Left lobe of liver (tissue), 2 donors: ENCODE results near the gene BRPF1. TPM values are rescaled to one million over a fixed set of nuclear protein-coding genes. Genes with fewer than 3 reads are reported as not detected.

Experiments used
- ATAC-seq: fragments of 200-7000 bp; cut with Tn5 transposase; one replicate; pipeline ENCODE4 v1.9.1; 2020; ENCODE audit warnings: mild to moderate bottlenecking, moderate library complexity
- DNase-seq: peaks from one replicate; pipeline ENCODE4 v3.0.0-alpha.2; 2020; ENCODE audit warnings: low spot score
- total RNA-seq: library from RNA; stranded (reverse); gene quantifications from one replicate; pipeline ENCODE4 v1.2.1, GENCODE V29; 2021
- donor health status: DM: no; HTN: no; CAD: no; lungs with moderate emphysema.
- donor health status: DM: no; HTN: yes; CAD: no.

Gene BRPF1
- total RNA-seq, 1 donor from 2014 or later = 5.9 TPM

- DNase-seq (no peak), ATAC-seq (no peak)
These were observed 53.4 kb downstream of the BRPF1 start for GRCh38 chr3:9784965-9785364.

- DNase-seq (no peak), ATAC-seq (no peak)
These were observed 54.1 kb downstream of the BRPF1 start for GRCh38 chr3:9785602-9786001.

- no peak for DNase-seq
- no peak for ATAC-seq
These were observed 54.7 kb downstream of the BRPF1 start for GRCh38 chr3:9786209-9786739.

- ATAC-seq = no peak
- no peak for DNase-seq
These were observed 55.5 kb downstream of the BRPF1 start for GRCh38 chr3:9786825-9787669.

- DNase-seq (no peak), ATAC-seq (no peak)
These were observed 56.2 kb downstream of the BRPF1 start for GRCh38 chr3:9787714-9788113.

- DNase-seq (no peak), ATAC-seq (no peak)
These were observed 59.6 kb downstream of the BRPF1 start for GRCh38 chr3:9791127-9791526.

GRCh38 chr3:9791790-9792404, 60.4 kb downstream of the BRPF1 start:
- no peak for DNase-seq
- no peak for ATAC-seq

- ATAC-seq = peak; percentile 94
- peak; percentile 91 for DNase-seq
These were observed 61.0 kb downstream of the BRPF1 start, which contains the start of the genes ARPC4 and TADA3 for GRCh38 chr3:9792405-9793160. Gene ARPC4 (plus strand): TSS chr3:9793082. CDS start chr3:9793122, 40 bp downstream. Gene TADA3 (minus strand): TSS chr3:9792473. CDS start chr3:9791466, 1,007 bp downstream.

GRCh38 chr3:9793161-9793781, 61.7 kb downstream of the BRPF1 start:
- DNase-seq = no peak
- ATAC-seq = peak; percentile 2

- DNase-seq (no peak), ATAC-seq (no peak)
These were observed 62.9 kb downstream of the BRPF1 start for GRCh38 chr3:9794400-9794799.

- DNase-seq (no peak), ATAC-seq (no peak)
These were observed 63.7 kb downstream of the BRPF1 start for GRCh38 chr3:9795207-9795606.

- DNase-seq = no peak
- ATAC-seq = no peak
These were observed 65.8 kb downstream of the BRPF1 start for GRCh38 chr3:9797196-9797945.

Other genes with a start within 250 kb of the BRPF1 start
- 0.28 TPM for gene LHFPL4, start 177.9 kb upstream of the BRPF1 start, total RNA-seq
- gene MTMR14, start 82.2 kb upstream of the BRPF1 start, total RNA-seq = 18.7 TPM
- gene CPNE9, start 27.9 kb upstream of the BRPF1 start, total RNA-seq = not detected
- 16.0 TPM for gene OGG1, start 18.2 kb downstream of the BRPF1 start, total RNA-seq
- 24.6 TPM for gene CAMK1, start 38.2 kb downstream of the BRPF1 start, total RNA-seq
- gene TADA3, start 60.7 kb downstream of the BRPF1 start, total RNA-seq = 25.8 TPM
- gene ARPC4, start 61.3 kb downstream of the BRPF1 start, total RNA-seq = 42.1 TPM
- gene TTLL3, start 78.5 kb downstream of the BRPF1 start, total RNA-seq = 7.1 TPM
- 21.1 TPM for gene RPUSD3, start 112.3 kb downstream of the BRPF1 start, total RNA-seq
- gene CIDEC, start 148.5 kb downstream of the BRPF1 start, total RNA-seq = 0.83 TPM
- 21.4 TPM for gene JAGN1, start 158.9 kb downstream of the BRPF1 start, total RNA-seq
- 2.5 TPM for gene IL17RE, start 171.1 kb downstream of the BRPF1 start, total RNA-seq
- 52.2 TPM for gene IL17RC, start 185.4 kb downstream of the BRPF1 start, total RNA-seq
- 41.0 TPM for gene CRELD1, start 202.1 kb downstream of the BRPF1 start, total RNA-seq
- 0.50 TPM for gene PRRT3, start 220.7 kb downstream of the BRPF1 start, total RNA-seq